WI38 (cell line): ENCODE results near the gene UGT2B17.
"Not testable (repeated sequence)": the region's sequence is repeated elsewhere in the genome, so short reads cannot be mapped to it uniquely, and the experiment has no call there.

Experiments used
- H3K4me3 ChIP-seq: 2 replicates; pipeline ENCODE4 v1.5.1; 2011; ENCODE audit warnings: low read depth, mild to moderate bottlenecking, control low read depth, low read length
- TF ChIP-seq, protein P1 (sequence below): IDR thresholded peaks from 2 replicates; pipeline ENCODE4 v1.5.1; 2012; ENCODE audit warnings: low read depth, mild to moderate bottlenecking, control low read depth, low read length

Gene UGT2B17

GRCh38 chr4:68576272-68577125 is at the start of gene UGT2B17:
Gene UGT2B17 (minus strand): TSS chr4:68576322. CDS start chr4:68568484, 7,838 bp downstream.
- no peak within 1 kb of the TSS for H3K4me3 ChIP-seq

DNA sequence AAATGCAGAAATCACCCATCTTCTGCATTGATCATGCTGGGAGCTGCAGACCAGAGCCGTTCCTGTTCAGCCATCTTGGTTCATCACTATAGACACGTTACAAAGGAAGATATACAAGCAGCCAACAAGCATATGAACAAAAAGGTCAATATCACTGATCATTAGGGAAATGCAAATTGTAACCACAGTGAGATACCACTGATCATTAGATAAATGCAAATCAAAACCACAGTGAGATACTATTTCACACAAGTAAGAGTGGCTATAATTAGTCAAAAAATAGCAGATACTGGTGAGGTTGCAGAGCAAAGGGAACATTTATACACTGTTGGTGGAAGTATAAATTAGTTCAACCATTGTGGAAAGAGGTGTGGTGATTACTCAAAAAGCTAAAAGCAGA is 46.6 kb upstream of the UGT2B17 start:
- not testable (repeated sequence) for H3K4me3 ChIP-seq

More at GRCh38 chr4:68576272-68577125, at the start of gene UGT2B17:
- TF ChIP-seq, protein P1, sequence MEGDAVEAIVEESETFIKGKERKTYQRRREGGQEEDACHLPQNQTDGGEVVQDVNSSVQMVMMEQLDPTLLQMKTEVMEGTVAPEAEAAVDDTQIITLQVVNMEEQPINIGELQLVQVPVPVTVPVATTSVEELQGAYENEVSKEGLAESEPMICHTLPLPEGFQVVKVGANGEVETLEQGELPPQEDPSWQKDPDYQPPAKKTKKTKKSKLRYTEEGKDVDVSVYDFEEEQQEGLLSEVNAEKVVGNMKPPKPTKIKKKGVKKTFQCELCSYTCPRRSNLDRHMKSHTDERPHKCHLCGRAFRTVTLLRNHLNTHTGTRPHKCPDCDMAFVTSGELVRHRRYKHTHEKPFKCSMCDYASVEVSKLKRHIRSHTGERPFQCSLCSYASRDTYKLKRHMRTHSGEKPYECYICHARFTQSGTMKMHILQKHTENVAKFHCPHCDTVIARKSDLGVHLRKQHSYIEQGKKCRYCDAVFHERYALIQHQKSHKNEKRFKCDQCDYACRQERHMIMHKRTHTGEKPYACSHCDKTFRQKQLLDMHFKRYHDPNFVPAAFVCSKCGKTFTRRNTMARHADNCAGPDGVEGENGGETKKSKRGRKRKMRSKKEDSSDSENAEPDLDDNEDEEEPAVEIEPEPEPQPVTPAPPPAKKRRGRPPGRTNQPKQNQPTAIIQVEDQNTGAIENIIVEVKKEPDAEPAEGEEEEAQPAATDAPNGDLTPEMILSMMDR: no peak

DNA sequence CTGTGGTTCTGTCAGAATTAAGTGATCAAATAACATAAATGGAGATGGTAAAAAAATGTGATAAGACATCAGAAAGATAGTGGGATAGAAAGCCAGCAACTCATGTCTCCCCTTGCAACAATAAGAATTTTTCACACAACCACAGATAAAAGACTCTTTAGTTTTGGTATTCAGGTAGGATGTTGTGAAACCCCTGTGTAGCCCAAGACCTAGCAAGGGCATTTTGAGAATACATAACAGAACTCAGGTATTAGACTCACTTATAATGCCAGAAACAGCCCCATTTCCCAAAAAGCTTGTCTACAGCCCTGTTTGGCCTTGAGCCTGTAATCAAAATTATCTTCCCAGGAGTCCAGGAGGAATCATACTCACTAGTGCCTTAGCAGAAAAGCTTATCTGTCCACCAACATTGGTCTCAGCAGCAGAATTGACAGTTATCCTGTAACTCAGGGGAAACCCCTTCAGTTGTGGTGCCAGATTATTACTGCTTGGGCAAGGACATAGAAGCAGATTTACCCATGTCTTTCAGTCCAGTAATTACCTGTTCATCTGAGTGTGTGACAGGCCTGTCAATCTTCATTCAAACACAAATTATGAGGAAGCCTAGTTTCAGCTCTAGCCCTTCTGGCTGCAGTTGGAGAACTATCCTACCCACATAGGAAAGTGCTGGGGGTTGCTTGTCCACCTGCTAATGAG is 41.0 kb upstream of the UGT2B17 start:
- TF ChIP-seq, protein P1: no peak
- H3K4me3 ChIP-seq: no peak overlapping the region

- TF ChIP-seq, protein P1: no peak
- no peak overlapping the region for H3K4me3 ChIP-seq
Measured at GRCh38 chr4:68615699-68616422, 39.7 kb upstream of the UGT2B17 start.

DNA sequence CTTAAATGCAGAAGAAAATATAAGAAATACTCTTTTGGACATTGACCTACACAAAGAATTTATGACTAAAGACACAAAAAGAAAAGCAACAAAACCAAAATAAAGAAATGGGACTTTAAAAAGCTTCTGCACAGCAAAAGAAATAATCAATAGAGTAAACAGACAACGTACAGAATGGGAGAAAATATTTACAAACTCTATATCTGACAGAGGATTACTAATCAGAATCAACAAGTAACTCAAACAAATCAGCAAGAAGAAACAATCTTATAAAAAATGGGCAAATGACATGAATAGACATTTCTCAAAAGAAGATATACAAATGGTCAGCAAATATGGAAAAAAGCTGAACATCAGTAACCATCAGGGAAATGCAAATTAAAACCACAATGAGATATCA is 37.6 kb upstream of the UGT2B17 start:
- no peak overlapping the region for H3K4me3 ChIP-seq
- TF ChIP-seq, protein P1: no peak

GRCh38 chr4:68606240-68606639 is 30.1 kb upstream of the UGT2B17 start:
- no peak overlapping the region for H3K4me3 ChIP-seq
- TF ChIP-seq, protein P1: no peak

GRCh38 chr4:68599150-68599549 is 23.0 kb upstream of the UGT2B17 start:
- TF ChIP-seq, protein P1: no peak
- H3K4me3 ChIP-seq: no peak overlapping the region
